ENCODE results near the gene MRPL16. TPM values are rescaled to one million over a fixed set of nuclear protein-coding genes. Genes with fewer than 3 reads are reported as not detected.
"Not testable (repeated sequence)": the region's sequence is repeated elsewhere in the genome, so short reads cannot be mapped to it uniquely, and the experiment has no call there.

MRPL16 gene
- polyA plus RNA-seq, 3 donors: 60.2 to 68.3 (median 62.8) TPM

DNA sequence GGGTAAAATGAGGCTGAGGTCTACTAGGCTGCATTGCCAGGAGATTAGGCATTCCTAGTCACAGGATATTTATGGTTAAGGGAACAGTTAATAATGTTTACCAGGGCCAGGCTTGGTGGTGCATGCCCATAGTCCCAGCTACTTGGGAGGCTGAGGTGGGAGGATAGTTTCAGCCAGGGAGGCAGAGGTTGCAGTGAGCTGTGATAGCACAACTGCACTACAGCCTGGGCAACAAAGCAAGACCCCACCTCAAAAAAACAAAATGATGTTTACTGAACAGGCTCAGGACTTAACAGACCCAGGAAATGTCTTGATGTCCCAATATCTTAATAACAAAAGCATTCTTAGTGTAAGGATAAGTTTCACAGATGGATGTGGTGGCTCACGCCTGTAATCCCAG is 2.8 kb upstream of the MRPL16 start:
- DNase-seq (ENCODE audit: low read depth in 3 of 3, low spot score in 2 of 3): no peak

DNA sequence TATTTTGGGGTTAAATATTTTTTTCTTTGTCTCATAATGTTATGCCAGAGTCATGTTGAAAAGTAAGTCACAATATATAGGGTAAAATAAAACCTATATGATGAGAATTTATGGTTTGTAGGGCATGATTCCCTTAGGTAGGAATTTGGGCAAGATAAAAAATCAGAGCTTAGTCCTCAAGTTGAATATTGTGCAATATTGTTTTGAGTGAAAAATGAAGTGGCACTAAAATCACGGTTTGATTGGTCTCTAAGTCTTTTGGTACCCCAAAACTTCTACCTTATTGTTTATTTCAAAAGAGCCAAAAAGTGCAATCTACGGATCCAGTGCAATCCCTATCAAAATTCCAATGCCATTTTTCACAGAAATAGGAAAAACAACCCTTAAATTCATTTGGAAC is 1.6 kb upstream of the MRPL16 start:
- no peak for DNase-seq (ENCODE audit: low read depth in 3 of 3, low spot score in 2 of 3)

DNA sequence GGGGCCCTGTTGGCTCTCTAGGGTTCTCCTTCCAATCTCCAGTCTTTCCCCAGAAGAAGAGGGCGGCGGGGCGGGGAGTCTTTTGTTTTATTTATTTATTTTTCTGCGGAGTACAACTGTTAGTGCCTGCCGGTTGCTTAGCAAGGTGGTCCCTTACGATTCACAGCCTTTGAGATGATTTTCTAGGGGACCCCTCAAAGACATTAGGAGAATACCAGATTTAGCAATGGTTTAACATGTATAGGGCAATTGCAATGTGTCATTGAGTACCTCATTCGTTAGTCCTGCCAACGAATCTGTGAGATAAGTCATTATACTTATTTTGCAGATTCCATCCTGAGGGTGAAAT is 307 bp upstream of the MRPL16 start:
- DNase-seq (ENCODE audit: low read depth in 3 of 3, low spot score in 2 of 3): no peak

DNA sequence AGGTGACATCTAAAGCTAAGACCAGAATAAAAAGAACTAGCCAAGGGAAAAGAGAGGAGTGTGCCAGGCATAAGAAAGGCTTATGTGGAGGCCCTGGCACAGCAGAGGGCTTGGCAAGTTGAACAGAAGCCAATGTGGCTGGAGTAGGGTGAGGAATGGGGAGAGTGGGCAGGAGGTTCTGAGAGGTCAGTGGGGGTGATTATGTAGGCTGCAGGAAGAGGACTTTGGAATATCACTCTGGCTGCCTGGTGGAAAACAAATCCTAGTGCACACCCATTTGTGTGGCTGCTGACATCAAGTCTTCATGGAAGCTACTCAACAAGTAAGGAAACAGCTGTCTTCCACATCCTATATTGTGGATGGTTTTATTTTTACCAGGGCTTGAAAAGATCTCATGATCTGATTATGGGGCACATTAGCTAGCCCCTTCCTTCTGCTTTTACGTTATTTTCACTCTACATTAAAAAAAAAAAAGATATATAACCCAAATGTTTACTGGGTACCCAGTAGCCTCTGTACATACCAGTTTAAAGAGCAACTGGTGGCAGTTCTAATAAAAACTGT is 3.4 kb downstream of the MRPL16 start:
- no peak for DNase-seq (ENCODE audit: low read depth in 3 of 3, low spot score in 2 of 3)

DNA sequence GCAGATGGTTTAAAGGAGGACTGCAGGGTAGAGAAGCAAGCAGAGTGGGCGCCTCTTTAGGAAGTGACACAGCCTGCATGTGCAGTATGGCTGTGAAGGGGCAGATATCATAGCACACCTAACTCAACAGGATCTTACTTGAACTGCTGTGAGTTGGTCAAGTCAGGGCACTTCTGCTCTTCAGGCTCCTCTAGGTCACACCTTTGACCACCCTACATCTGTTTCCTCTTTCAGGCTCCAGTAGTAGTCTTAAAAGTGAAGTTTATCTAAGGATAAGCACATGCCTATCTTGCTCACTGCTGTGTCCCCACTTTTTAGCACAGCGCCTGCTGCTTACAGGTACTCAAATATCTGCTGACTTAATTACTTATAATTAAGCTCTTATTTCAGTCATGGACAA is 6.5 kb downstream of the MRPL16 start:
- no peak for DNase-seq (ENCODE audit: low read depth in 3 of 3, low spot score in 2 of 3)

DNA sequence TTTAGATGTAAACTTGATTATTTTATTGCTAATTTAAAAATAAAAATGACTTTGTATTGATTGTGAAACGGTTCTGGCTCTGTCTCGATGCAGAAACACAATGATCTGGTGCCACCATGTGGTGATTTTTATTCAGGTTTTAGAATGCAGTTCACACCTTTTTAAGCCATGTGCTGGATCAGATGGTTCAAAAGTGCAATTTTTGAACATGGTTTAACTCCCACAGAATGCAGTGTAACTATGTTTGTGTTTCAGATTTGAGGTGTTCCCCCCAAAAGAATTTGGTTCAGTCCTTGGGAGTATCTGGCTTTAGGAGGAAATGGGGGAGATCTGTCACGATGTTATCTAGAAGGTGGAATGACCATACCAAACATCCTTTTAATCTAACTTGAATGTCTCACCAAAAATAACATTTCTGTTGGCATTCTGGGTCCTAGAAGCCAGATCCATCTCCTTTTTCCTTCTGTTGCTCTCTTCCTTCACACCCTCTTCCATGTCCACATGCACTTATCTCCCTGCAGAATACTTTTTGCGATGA is 7.9 kb downstream of the MRPL16 start:
- peak in 2 of 3 donors; percentile 32 to 34 for DNase-seq (ENCODE audit: low read depth in 3 of 3, low spot score in 2 of 3)

DNA sequence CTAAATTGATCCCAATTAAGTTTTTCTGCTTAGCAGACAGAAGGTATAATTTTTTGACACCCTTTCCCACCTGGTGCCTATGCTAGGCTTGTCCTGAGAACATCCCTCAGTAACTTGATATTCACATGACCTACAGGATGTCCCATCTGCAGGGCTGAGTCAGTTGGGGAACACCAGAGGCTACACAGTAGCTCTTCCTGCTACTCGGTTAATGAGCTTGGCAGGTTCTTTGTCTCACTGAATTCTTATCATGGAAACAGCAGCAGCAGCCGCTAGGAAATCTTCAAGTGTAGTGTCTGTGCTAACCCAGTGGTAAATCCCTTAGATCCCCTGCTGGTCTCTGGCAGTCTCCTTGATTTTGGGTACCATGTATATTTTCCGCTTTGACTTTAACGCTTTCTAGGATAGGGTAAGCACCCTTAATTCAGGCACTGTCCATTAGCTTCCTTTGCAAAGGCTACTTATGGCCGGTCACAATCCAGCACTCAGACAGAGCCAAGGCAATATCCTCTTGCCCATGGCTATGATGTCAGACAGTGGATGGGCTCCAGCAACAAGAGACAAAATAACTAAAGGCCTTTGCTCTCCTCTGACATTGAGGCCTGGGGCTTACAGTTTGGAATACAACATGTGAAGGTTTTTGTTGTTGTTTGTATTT is 8.5 kb downstream of the MRPL16 start:
- no peak for DNase-seq (ENCODE audit: low read depth in 3 of 3, low spot score in 2 of 3)

DNA sequence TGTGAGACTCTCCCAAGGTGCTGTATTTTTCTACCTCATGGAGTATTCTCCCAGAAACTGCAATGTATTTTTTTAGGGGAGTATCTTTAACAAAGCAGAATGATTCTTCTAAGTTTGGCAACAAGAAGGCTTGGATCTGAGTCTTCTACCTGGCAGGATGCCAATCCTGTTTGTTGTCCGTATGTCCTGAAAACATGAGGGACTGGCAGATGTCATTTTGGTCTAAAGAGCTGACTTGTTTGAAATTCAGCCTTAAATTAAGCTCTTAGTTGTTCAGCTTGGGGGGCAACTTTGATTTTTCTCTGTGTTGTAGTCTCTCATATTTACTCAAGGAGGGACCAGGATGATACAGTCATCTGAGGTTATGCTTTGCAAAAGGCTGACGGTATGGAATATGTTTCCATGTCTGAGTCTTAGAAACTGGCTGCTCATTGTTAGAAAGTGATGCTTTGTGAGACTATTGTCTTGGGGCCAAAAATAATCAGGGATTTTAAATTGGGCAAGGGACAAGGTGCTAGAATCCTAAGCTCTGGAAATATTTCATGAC is 9.3 kb downstream of the MRPL16 start:
- no peak for DNase-seq (ENCODE audit: low read depth in 3 of 3, low spot score in 2 of 3)

DNA sequence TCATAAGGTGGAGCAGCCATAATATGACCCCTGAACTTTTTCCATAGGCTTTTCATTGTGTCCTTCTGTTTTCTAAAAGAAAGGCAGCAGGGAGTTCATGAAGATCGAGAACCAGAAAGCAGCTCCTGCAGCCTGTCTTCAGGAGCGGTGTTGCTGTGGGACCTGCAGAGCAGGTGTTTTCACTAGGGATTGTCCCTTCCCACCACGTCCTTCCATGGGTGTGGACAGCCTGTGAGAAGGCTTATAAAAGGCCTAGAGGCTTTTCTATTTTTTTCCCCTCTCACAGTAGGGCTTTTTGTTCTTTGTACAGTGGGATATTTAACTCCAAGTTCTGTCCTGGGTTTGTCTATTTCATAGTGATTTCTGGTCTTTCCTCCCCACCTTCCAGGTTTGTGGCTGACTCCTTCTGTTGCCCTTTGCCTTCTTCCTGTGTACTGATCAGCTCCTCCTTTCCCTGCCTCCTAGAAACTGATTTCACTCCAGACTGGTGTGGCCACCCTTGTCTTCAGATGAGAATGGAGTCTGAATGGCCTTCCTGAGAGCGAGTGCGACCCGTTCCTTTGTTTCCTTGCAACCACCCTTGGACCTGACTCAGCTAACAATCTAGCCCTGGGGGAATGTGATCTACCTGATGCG is 10.1 kb downstream of the MRPL16 start:
- DNase-seq (ENCODE audit: low read depth in 3 of 3, low spot score in 2 of 3): no peak

DNA sequence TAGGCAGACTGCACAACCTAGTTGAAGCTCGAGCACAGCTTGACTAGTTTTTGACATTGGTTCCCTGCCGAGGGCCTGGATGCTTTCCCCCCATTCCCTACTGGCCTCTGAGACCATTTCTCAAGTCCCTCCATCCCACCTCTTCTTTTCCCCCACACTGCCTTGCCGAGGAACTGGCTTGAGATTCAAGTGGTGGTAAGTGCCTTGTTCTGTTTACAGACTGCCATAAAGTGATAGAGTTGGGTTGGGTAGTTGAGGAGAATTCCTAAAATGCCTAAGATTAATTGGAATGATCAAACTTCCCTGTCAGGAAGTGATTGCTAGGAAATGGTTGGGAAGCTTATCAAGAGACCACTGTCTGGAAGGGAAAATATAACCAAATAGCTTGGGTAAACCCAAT is 16.2 kb downstream of the MRPL16 start:
- no peak for DNase-seq (ENCODE audit: low read depth in 3 of 3, low spot score in 2 of 3)

DNA sequence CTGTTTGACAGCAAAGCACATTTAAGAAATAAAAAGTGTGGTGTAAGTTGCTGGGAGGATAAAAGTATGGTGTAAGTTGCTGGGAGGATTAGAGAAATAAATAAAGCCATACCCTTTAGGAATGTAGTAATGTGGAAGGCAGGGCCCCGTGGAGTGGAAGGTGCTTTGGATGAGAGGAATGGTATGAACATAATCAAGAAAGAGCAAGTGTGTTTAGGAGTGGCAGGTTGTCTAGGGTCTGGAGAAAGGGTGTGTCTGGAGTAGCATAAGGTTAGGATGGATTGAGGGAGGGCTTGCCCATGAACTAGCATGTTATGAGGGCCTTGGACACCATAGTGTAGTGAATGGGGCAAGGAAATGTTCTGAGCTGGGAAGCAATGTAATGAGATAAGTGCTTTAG is 18.1 kb downstream of the MRPL16 start:
- no peak for DNase-seq (ENCODE audit: low read depth in 3 of 3, low spot score in 2 of 3)

DNA sequence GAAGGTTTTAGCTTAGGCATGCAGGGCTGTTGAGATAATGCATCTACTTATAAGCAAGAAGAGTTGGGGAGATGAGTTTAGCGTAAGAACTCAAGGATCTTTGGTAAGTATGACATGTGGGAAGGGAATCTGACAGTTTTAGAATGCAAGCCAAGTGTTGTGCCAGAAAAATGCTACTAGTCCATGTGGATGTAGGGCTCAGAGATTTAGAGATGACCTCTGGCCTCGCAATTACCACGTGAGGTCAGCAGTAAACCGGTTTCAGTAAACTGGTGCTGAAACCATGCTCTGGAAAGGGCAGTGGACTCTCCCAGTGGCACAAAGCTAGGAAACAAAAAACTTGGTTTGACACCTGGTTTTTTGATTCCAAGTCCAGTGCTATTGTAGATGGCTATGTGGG is 18.9 kb downstream of the MRPL16 start:
- no peak for DNase-seq (ENCODE audit: low read depth in 3 of 3, low spot score in 2 of 3)

DNA sequence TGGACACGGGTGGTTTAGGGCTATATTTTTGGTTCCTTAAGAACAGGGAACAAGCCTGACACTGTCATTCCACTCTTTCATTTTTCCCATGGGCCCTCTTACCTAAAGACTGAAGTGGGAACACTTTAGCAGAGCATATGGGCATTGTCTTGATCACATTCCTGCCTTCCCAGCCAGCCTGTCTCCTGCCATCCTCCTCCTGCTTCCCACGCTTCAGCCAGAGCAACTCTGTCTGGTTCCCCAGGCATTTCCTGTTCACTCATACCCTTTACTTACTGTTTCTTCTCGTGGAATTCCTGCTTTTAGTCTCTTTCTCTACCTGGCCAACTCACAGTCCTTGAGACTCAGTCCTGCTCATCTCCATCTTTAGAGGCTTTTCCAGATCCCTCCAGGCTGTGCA is 22.8 kb downstream of the MRPL16 start:
- no peak for DNase-seq (ENCODE audit: low read depth in 3 of 3, low spot score in 2 of 3)

DNA sequence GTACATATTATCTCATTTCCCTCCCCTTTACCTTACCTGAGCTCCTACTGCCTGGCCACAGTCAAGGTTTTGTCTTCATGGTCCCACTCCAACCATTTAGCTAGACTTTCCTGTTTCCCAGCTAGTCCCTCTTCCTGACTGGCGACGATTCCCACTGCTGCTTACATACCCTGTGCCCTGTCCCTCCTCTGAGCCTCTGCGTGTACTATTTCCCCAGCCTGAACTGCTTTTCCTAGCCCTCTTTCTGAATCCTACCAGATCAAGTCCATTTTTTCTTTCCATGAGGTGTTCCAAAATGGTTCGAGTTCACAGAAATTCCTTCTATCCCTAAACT is 23.4 kb downstream of the MRPL16 start:
- no peak for DNase-seq (ENCODE audit: low read depth in 3 of 3, low spot score in 2 of 3)

DNA sequence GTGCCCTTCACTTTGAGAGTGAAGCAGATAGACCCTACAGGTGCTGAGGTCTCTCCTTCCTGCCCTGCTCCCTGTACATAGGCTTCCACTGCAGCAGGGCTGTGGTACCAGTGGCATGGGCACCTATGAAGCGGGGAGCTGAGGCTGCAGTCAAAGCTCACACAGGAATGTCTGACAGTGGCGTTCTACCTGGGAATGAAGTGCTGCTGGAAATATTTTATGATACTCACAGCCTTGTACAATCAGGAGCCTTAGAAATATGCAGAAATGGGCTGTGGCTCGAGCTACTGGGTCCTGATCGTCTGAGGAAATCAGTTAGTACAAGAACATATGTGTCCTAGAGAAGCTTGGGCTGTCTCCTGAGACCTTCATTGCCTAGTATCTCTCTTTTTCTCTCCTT is 24.8 kb downstream of the MRPL16 start:
- no peak for DNase-seq (ENCODE audit: low read depth in 3 of 3, low spot score in 2 of 3)

DNA sequence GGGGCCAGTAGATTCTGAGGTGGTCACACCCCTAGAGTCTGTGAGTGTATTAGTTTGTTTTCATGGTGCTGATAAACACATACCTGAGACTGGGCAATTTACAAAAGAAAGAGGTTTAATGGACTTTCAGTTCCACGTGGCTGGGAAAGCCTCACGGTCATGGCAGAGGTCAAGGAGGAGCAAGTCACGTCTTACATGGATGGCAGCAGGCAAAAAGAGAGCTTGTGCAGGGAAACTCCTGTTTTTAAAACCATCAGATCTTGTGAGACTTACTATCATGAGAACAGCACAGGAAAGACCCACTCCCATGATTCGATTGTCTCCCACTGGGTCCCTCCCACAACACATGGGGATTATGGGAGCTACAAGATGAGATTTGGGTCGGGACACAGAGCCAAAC is 26.1 kb downstream of the MRPL16 start:
- not testable (repeated sequence) for DNase-seq (ENCODE audit: low read depth in 3 of 3, low spot score in 2 of 3)

DNA sequence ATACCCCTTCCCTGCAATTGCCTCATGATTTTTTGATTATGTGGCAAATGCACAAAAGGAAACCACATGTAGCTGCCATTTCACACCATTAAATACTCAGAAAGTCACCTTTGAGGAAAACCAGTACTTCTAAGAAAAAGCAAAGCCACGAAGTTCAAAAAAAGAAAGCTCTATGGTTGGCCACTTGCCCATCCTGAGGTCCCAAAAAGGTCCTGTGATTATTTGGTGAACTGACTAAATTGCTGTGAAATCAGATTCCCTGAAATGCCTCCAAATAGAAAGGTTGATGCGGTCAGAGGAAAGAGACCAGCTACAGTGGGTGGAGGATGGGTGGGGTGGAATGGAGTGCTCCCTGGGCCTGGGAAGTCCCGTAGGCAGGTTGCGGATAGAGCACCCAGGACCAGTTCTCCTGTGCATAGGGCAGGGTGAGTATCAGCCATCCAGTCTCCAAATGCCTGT is 26.9 kb downstream of the MRPL16 start:
- no peak for DNase-seq (ENCODE audit: low read depth in 3 of 3, low spot score in 2 of 3)

DNA sequence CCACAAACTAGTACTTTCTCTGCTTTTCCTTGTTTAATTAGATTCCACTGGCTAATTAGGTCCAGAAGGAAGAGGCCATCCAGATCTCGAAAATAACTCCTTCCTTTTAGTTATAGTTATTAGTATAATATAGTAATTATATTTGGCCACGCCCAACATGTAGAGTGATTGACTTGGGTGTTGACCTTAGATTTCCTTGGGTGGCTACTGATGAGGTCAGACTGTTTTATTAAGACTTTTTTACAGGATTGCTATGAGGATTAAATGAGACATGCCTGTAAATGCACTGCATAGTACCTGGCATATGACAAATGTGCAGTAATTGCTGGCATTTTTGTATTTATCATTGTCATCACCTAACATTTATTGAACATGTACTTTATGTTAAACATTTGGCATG is 28.5 kb downstream of the MRPL16 start:
- DNase-seq (ENCODE audit: low read depth in 3 of 3, low spot score in 2 of 3): no peak

DNA sequence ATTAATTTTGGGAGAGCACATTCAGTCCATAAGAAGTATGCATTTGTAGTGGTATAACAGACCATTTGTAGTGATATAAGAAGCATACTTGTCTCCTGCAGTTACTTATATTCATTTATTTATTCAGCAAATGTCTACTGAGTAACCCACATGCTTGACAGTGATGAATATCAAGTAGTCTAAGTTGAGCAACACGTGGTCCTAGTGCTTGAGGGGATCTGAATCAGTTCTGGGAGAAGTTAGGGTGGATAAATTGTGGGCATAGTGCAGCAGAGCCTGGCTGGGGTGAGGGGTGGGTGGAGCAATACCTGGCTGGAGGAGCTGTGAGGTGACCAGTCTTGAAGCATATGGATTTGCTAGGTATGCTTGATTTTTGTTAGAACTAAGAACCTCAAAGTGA is 31.1 kb downstream of the MRPL16 start:
- no peak for DNase-seq (ENCODE audit: low read depth in 3 of 3, low spot score in 2 of 3)

DNA sequence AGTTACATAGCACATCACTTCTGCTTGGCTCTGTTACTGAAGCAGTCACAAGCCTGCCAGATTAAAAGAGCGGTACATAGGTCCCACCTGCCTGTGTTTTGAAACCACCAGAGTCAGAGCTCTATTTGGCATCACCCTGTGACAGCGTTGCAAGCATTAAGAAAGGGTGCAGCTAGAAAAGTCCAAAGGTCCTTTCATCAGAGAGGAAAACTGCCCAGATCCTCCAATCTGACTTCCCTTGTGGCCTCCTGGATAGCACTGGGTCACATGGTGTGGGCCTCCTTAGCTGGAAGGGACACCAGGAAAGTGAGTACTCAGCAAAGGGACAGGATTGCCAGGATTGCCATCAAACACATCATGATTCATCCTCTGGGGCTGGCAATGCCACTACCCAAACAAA is 32.5 kb downstream of the MRPL16 start:
- DNase-seq (ENCODE audit: low read depth in 3 of 3, low spot score in 2 of 3): no peak

DNA sequence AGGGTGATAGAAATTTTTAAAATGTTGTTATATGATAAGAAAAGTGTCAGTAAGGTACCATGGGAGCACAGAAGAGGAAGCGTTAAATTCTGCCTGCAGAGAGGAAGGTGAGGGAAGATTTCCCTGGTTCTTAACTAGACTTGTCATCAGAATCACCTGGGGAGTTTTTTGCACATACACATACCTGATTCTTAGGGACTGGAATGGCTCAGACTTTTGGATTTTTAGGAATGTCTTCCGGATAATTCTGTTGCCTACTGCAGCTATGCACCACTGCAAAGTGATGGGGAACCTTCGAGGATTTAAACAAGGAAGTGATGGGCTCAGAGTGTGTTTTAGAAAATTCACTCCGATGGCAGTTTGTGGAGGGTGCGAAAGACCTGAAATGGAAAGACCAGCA is 33.5 kb downstream of the MRPL16 start:
- no peak for DNase-seq (ENCODE audit: low read depth in 3 of 3, low spot score in 2 of 3)
